ENCODE measurements around the gene RBMXL3.
"Not testable (repeated sequence)": the region's sequence is repeated elsewhere in the genome, so short reads cannot be mapped to it uniquely, and the experiment has no call there.

RBMXL3 gene

GRCh38 chrX:115189110-115189509 is at the start of gene RBMXL3:
Gene RBMXL3, plus strand, starts transcription at chrX:115189410. Its CDS starts 32 bp downstream, at chrX:115189442.
- DNase-seq = no peak

GRCh38 chrX:115142057-115142456 is 47.2 kb upstream of the RBMXL3 start:
- no peak for DNase-seq

GRCh38 chrX:115147220-115147619 is 42.0 kb upstream of the RBMXL3 start:
- DNase-seq = no peak

GRCh38 chrX:115173181-115173580 is 16.0 kb upstream of the RBMXL3 start:
- DNase-seq = no peak

- no peak for DNase-seq
Observed at GRCh38 chrX:115174548-115174947, 14.7 kb upstream of the RBMXL3 start.

GRCh38 chrX:115177932-115178331 is 11.3 kb upstream of the RBMXL3 start:
- no peak for DNase-seq

- no peak for DNase-seq
Observed at GRCh38 chrX:115178473-115178872, 10.7 kb upstream of the RBMXL3 start.

GRCh38 chrX:115183980-115184379 is 5.2 kb upstream of the RBMXL3 start:
- no peak for DNase-seq

GRCh38 chrX:115189646-115190635 is 731 bp downstream of the RBMXL3 start:
- no peak for DNase-seq

GRCh38 chrX:115190636-115191489 is 1.7 kb downstream of the RBMXL3 start:
- no peak for DNase-seq

GRCh38 chrX:115191490-115192243 is 2.5 kb downstream of the RBMXL3 start:
- DNase-seq = no peak

GRCh38 chrX:115192244-115192700 is 3.1 kb downstream of the RBMXL3 start:
- DNase-seq = no peak

- no peak for DNase-seq
Observed at GRCh38 chrX:115204040-115204439, 14.8 kb downstream of the RBMXL3 start.

- DNase-seq = not testable (repeated sequence)
Observed at GRCh38 chrX:115209547-115209946, 20.3 kb downstream of the RBMXL3 start.

GRCh38 chrX:115214151-115214550 is 24.9 kb downstream of the RBMXL3 start:
- no peak for DNase-seq

GRCh38 chrX:115214605-115215004 is 25.4 kb downstream of the RBMXL3 start:
- DNase-seq = no peak

- not testable (repeated sequence) for DNase-seq
Observed at GRCh38 chrX:115217346-115217745, 28.1 kb downstream of the RBMXL3 start.

GRCh38 chrX:115226929-115227328 is 37.7 kb downstream of the RBMXL3 start:
- DNase-seq = no peak

- DNase-seq = no peak
Observed at GRCh38 chrX:115229337-115230003, 40.3 kb downstream of the RBMXL3 start.

GRCh38 chrX:115232933-115233496 is 43.8 kb downstream of the RBMXL3 start:
- DNase-seq = no peak
